Right renal cortex interstitium (tissue), 3 donors: Measurements from ENCODE around the gene CCDC181. TPM values are rescaled to one million over a fixed set of nuclear protein-coding genes. Genes with fewer than 3 reads are reported as not detected.

ENCODE experiments used
- polyA plus RNA-seq, 3 donors: library from polyadenylated mRNA; unstranded; fragments of 120-200 nt; gene quantifications; one replicate each; pipeline ENCODE4 v1.2.1, GENCODE V29; 2013; ENCODE audit not compliant: insufficient read length in 3 of 3

CCDC181 gene
- polyA plus RNA-seq, 3 donors, result 10.1 to 12.9 (median 12.6) TPM

Other genes with a start within 250 kb of the CCDC181 start
- 100 to 1,000 TPM; 125 to 129 (median 125) TPM for gene NME7, start 59.7 kb downstream of the CCDC181 start, polyA plus RNA-seq
- 10 to 100 TPM; 28.3 to 31.6 (median 31.1) TPM for gene BLZF1, start 59.3 kb downstream of the CCDC181 start, polyA plus RNA-seq
- 10 to 100 TPM; 16.6 to 20.3 (median 18.5) TPM for gene SLC19A2, start 58.5 kb upstream of the CCDC181 start, polyA plus RNA-seq
- gene F5, start 159.0 kb upstream of the CCDC181 start, polyA plus RNA-seq, result 1 to 10 TPM; 1.6 to 2.6 (median 2.3) TPM
- gene SELP, start 202.7 kb upstream of the CCDC181 start, polyA plus RNA-seq, result 1 to 10 TPM; 5.4 to 9.5 (median 6.5) TPM